HL-60 (cell line): ENCODE data around the gene DKK1.
"Not testable (repeated sequence)": the region's sequence is repeated elsewhere in the genome, so short reads cannot be mapped to it uniquely, and the experiment has no call there.

Experiments used
- DNase-seq, 2 experiments: peaks; one replicate each; pipeline ENCODE4 v3.0.0-alpha.2; 2010 to 2020; ENCODE audit warnings: low read depth in 1 of 2, low spot score in 1 of 2
- H3K27ac ChIP-seq: fragments of 250-450 bp; sonication (Bioruptor Pico); replicated peaks from 2 replicates; pipeline ENCODE4 v1.5.1; 2020; ENCODE audit warnings: mild to moderate bottlenecking, moderate library complexity
- H3K27me3 ChIP-seq: fragments of 250-450 bp; sonication (Bioruptor Pico); 2 replicates; pipeline ENCODE4 v1.5.1; 2021; ENCODE audit warnings: mild to moderate bottlenecking, moderate library complexity; ENCODE audit not compliant: insufficient read depth, poor library complexity, severe bottlenecking
- H3K4me3 ChIP-seq: replicated peaks from 2 replicates; pipeline ENCODE4 v1.5.1; 2011; ENCODE audit warnings: mild to moderate bottlenecking, control low read depth, low read length; ENCODE audit not compliant: insufficient read depth
- CTCF ChIP-seq: IDR thresholded peaks from one replicate; pipeline ENCODE4 v1.5.1; 2011; ENCODE audit warnings: low read length, control low read depth, inconsistent platforms; ENCODE audit not compliant: insufficient read depth
- GABPA ChIP-seq: IDR thresholded peaks from 2 replicates; pipeline ENCODE4 v1.6.1; 2012; ENCODE audit warnings: low read depth
- POLR2AphosphoS5 ChIP-seq: IDR thresholded peaks from 2 replicates; pipeline ENCODE4 v1.6.1; 2012; ENCODE audit warnings: low read depth
- REST ChIP-seq: IDR thresholded peaks from 2 replicates; pipeline ENCODE4 v1.6.1; 2012; ENCODE audit warnings: low read depth; ENCODE audit not compliant: insufficient replicate concordance
- SPI1 ChIP-seq: IDR thresholded peaks from 2 replicates; pipeline ENCODE4 v1.6.1; 2012; ENCODE audit warnings: low read depth, mild to moderate bottlenecking, borderline replicate concordance

DKK1 gene

GRCh38 chr10:52357971-52358370 is 43.9 kb downstream of the DKK1 start:
- no peak for DNase-seq
- TF ChIP-seq REST, result no peak
- Histone ChIP-seq H3K4me3 (no peak overlapping the region), H3K27me3 (peaks cover 2% of the 10 kb centered on the region), H3K27ac (no peak overlapping the region)

GRCh38 chr10:52359441-52359840 is 45.4 kb downstream of the DKK1 start:
- Histone ChIP-seq H3K27me3 (peaks cover 2% of the 10 kb centered on the region), H3K27ac (no peak overlapping the region), H3K4me3 (no peak overlapping the region)
- no peak for TF ChIP-seq POLR2AphosphoS5
- no peak for TF ChIP-seq CTCF
- no peak for TF ChIP-seq REST
- TF ChIP-seq GABPA, result no peak
- TF ChIP-seq SPI1, result no peak
- no peak for DNase-seq

- H3K27me3 ChIP-seq, H3K4me3 ChIP-seq, DNase-seq, H3K27ac ChIP-seq: not testable (repeated sequence)
These were observed 51.7 kb downstream of the DKK1 start for GRCh38 chr10:52365547-52366432.
